IMR-90 (cell line): ENCODE measurements around the gene TCF7L2.

ENCODE experiments used
- BHLHE40 ChIP-seq: fragments of 150-350 bp; IDR thresholded peaks from 2 replicates; pipeline ENCODE4 v1.6.1; 2016; ENCODE audit warnings: mild to moderate bottlenecking, low read depth, low read length
- CTCF ChIP-seq: conservative IDR thresholded peaks from 2 replicates; pipeline ENCODE4 v1.5.1; 2012; ENCODE audit warnings: mild to moderate bottlenecking, low read depth, low read length, improper control_type of control experiment
- POLR2A ChIP-seq: IDR thresholded peaks from 2 replicates; pipeline ENCODE4 v1.6.1; 2012; ENCODE audit warnings: mild to moderate bottlenecking, low read depth, low read length
- RAD21 ChIP-seq: IDR thresholded peaks from 2 replicates; pipeline ENCODE4 v1.6.1; 2012; ENCODE audit warnings: low read length, improper control_type of control experiment
- RCOR1 ChIP-seq: IDR thresholded peaks from 2 replicates; pipeline ENCODE4 v1.6.1; 2012; ENCODE audit warnings: mild to moderate bottlenecking, low read length, improper control_type of control experiment; ENCODE audit not compliant: insufficient replicate concordance
- RFX5 ChIP-seq: IDR thresholded peaks from 2 replicates; pipeline ENCODE4 v1.8.0; 2012; ENCODE audit warnings: low read depth, mild to moderate bottlenecking, low read length, moderate library complexity
- SMC3 ChIP-seq: fragments of 150-350 bp; IDR thresholded peaks from 2 replicates; pipeline ENCODE4 v1.6.1; 2016; ENCODE audit warnings: low read depth, mild to moderate bottlenecking, antibody characterized with exemption, low read length, moderate library complexity
- USF2 ChIP-seq: fragments of 150-350 bp; IDR thresholded peaks from 2 replicates; pipeline ENCODE4 v1.6.1; 2017; ENCODE audit warnings: mild to moderate bottlenecking, antibody characterized with exemption, low read length, low read depth

- TF ChIP-seq CTCF (no peak), POLR2A (no peak), SMC3 (no peak), RCOR1 (no peak), BHLHE40 (no peak), USF2 (no peak), RFX5 (no peak), RAD21 (no peak)
Observed at GRCh38 chr10:112981553-112981952, 31.5 kb downstream of the TCF7L2 start.
